Gastroesophageal sphincter (tissue), 3 donors: ENCODE data around the gene SEC14L3.

Experiments used
- EP300 ChIP-seq: sonication (generic); formaldehyde crosslinking; IDR thresholded peaks from one replicate; pipeline ENCODE4 v1.6.1; 2017; ENCODE audit warnings: antibody characterized with exemption, mild to moderate bottlenecking
- POLR2A ChIP-seq, 2 donors: fragments of 450-650 bp; IDR thresholded peaks; one replicate each; pipeline ENCODE4 v1.6.1; 2017; ENCODE audit warnings: antibody characterized with exemption in 2 of 2, mild to moderate bottlenecking in 2 of 2, moderate library complexity in 1 of 2
- POLR2AphosphoS5 ChIP-seq: sonication (generic); formaldehyde crosslinking; IDR thresholded peaks from one replicate; pipeline ENCODE4 v1.6.1; 2017; ENCODE audit warnings: antibody characterized with exemption
- TF ChIP-seq, protein P1 (sequence below), 4 experiments: fragments of 200-600 bp in 2 of 4; fragments of 450-650 bp in 2 of 4; sonication (generic) in 1 of 4; IDR thresholded peaks; one replicate each; pipeline ENCODE4 v1.5.1; 2017 to 2019; ENCODE audit warnings: antibody characterized with exemption in 4 of 4, mild to moderate bottlenecking in 2 of 4, moderate library complexity in 2 of 4

DNA sequence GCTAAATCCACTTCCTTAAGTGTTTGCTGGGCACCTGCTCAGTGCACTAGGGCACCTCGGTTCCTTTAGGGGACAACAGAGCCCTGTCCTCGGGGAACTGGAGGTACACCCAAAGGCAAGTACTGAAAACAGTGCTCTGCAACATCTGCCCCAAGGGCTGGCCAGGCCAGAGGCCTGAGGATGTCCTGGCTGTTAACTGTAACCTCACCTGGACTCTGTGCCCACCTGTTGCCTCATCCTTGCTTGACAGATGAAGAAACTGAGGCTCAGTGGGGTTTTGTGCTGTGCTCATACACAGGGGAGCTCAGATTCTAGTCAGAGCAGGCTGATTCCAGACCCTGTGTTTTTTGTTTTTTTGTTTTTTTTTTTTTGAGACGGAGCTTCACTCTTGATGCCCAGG lies 31.1 kb upstream of the SEC14L3 start:
- TF ChIP-seq, protein P1, sequence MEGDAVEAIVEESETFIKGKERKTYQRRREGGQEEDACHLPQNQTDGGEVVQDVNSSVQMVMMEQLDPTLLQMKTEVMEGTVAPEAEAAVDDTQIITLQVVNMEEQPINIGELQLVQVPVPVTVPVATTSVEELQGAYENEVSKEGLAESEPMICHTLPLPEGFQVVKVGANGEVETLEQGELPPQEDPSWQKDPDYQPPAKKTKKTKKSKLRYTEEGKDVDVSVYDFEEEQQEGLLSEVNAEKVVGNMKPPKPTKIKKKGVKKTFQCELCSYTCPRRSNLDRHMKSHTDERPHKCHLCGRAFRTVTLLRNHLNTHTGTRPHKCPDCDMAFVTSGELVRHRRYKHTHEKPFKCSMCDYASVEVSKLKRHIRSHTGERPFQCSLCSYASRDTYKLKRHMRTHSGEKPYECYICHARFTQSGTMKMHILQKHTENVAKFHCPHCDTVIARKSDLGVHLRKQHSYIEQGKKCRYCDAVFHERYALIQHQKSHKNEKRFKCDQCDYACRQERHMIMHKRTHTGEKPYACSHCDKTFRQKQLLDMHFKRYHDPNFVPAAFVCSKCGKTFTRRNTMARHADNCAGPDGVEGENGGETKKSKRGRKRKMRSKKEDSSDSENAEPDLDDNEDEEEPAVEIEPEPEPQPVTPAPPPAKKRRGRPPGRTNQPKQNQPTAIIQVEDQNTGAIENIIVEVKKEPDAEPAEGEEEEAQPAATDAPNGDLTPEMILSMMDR (IDR thresholded peaks at IDR 0.05), result no peak
- TF ChIP-seq EP300, result no peak
- no peak for TF ChIP-seq POLR2A (IDR thresholded peaks at IDR 0.05)
- no peak for TF ChIP-seq POLR2AphosphoS5
